Ectodermal cell (in vitro differentiated cells): Measurements from ENCODE around the gene AK4.

Source experiments
- H3K27ac ChIP-seq: 2 replicates; pipeline ENCODE4 v1.7.0; 2013; ENCODE audit warnings: mild to moderate bottlenecking, low read depth, low read length; ENCODE audit not compliant: insufficient read depth, poor library complexity, severe bottlenecking
- H3K27me3 ChIP-seq: 2 replicates; pipeline ENCODE4 v1.7.0; 2013; ENCODE audit warnings: mild to moderate bottlenecking, low read length; ENCODE audit not compliant: insufficient read depth, control insufficient read depth, poor library complexity, severe bottlenecking
- H3K36me3 ChIP-seq: one replicate; pipeline ENCODE4 v1.7.0; 2013; ENCODE audit warnings: low read length; ENCODE audit not compliant: control insufficient read depth, insufficient read depth
- H3K4me1 ChIP-seq: one replicate; pipeline ENCODE4 v1.7.0; 2013; ENCODE audit warnings: low read length; ENCODE audit not compliant: control insufficient read depth, insufficient read depth
- H3K4me3 ChIP-seq: 2 replicates; pipeline ENCODE4 v1.7.0; 2013; ENCODE audit warnings: low read depth, low read length, control low read depth; ENCODE audit not compliant: insufficient read depth
- H3K9me3 ChIP-seq: 2 replicates; pipeline ENCODE4 v1.7.0; 2013; ENCODE audit warnings: mild to moderate bottlenecking, low read length, moderate library complexity; ENCODE audit not compliant: control insufficient read depth
- WGBS, 2 experiments: methylation state at CpG; one replicate each; pipeline ENCODE4 v1.1.7; 2013; ENCODE audit warnings: missing lambda C conversion rate in 2 of 2; 5-methylcytosine and 5-hydroxymethylcytosine counted together

Gene AK4

GRCh38 chr1:65176056-65176450 lies 28.1 kb downstream of the AK4 start:
- H3K4me3 ChIP-seq, result no peak overlapping the region
- WGBS, 2 experiments, result 91 to 97% methylated on average over 2 of the region's 2 CpGs
- peaks cover 2% of the 10 kb centered on the region for H3K4me1 ChIP-seq

GRCh38 chr1:65176591-65176990 lies 28.6 kb downstream of the AK4 start:
- no peak overlapping the region for H3K27ac ChIP-seq
- H3K27me3 ChIP-seq, result no peaks in the 10 kb centered on the region
- peaks cover 2% of the 10 kb centered on the region for H3K4me1 ChIP-seq
- no peaks in the 10 kb centered on the region for H3K36me3 ChIP-seq
- no peak overlapping the region for H3K4me3 ChIP-seq
- H3K9me3 ChIP-seq, result no peaks in the 10 kb centered on the region
- WGBS, 2 experiments, result 83 to 91% methylated on average over 3 of the region's 3 CpGs

More at GRCh38 chr1:65176056-65176450, 28.1 kb downstream of the AK4 start:
- Histone ChIP-seq H3K9me3 (no peaks in the 10 kb centered on the region), H3K27me3 (no peaks in the 10 kb centered on the region), H3K36me3 (no peaks in the 10 kb centered on the region), H3K27ac (no peak overlapping the region)

- Histone ChIP-seq H3K36me3 (no peaks in the 10 kb centered on the region), H3K4me1 (peaks cover 2% of the 10 kb centered on the region), H3K27ac (no peak overlapping the region), H3K4me3 (no peak overlapping the region), H3K9me3 (no peaks in the 10 kb centered on the region), H3K27me3 (no peaks in the 10 kb centered on the region)
- WGBS, 2 experiments, result 89 to 92% methylated on average over 4 of the region's 4 CpGs
These were observed 29.5 kb downstream of the AK4 start for GRCh38 chr1:65177457-65177856.

- Histone ChIP-seq H3K36me3 (no peaks in the 10 kb centered on the region), H3K27me3 (no peaks in the 10 kb centered on the region), H3K4me1 (peaks cover 2% of the 10 kb centered on the region), H3K4me3 (no peak overlapping the region), H3K27ac (no peak overlapping the region), H3K9me3 (no peaks in the 10 kb centered on the region)
- WGBS, 2 experiments, result 96 to 98% methylated on average over 5 of the region's 5 CpGs
These were observed 30.2 kb downstream of the AK4 start for GRCh38 chr1:65178235-65178634.

DNA sequence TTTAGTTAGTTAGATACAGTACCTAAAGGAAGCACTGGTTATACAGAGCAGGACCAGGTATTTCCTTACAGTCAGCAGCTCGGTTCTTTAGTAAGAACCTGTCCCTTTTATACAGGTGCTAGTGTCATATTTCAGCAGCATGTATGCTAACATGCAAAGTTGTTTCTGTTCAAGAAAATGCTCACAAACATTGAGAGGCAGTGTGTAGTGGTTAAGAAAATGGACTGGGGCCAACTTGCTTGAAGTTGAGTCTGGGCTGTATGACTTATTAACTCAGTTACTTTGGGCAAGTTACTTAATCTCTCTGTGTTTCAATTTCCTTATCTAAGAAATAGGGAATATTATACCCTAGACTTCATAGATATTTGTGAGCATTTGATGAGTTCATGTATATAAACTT lies 31.1 kb downstream of the AK4 start:
- Histone ChIP-seq H3K27ac (no peak overlapping the region), H3K9me3 (no peaks in the 10 kb centered on the region), H3K4me1 (peaks cover 2% of the 10 kb centered on the region), H3K27me3 (no peaks in the 10 kb centered on the region), H3K4me3 (no peak overlapping the region), H3K36me3 (no peaks in the 10 kb centered on the region)
- 89 to 100% methylated on average over 1 of the region's 1 CpG for WGBS, 2 experiments

DNA sequence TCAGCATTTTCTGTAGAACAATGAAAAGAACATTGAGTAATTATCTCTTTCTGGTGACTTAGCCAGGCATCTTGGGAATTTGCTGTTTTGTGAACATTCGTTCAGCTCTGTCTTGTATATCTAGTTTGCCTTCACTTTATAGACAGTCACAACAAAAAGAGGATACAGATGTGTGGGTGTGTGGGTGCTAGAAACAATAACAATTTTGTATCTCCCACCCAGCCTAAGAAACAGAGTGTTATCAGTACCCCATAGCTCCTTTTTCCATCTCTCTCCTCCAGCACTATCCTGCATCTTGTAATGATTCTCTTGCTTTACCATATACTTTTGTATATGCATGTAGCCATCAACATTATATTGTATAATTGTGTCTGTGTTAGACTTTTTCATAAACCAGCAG lies 33.0 kb downstream of the AK4 start:
- WGBS, 2 experiments, result 87 to 93% methylated on average over 1 of the region's 1 CpG
- H3K4me1 ChIP-seq, result no peaks in the 10 kb centered on the region
- no peaks in the 10 kb centered on the region for H3K9me3 ChIP-seq
- no peaks in the 10 kb centered on the region for H3K27me3 ChIP-seq
- H3K4me3 ChIP-seq, result no peak overlapping the region
- H3K36me3 ChIP-seq, result no peaks in the 10 kb centered on the region
- no peak overlapping the region for H3K27ac ChIP-seq

- no peak overlapping the region for H3K27ac ChIP-seq
- no peaks in the 10 kb centered on the region for H3K4me1 ChIP-seq
- H3K36me3 ChIP-seq, result no peaks in the 10 kb centered on the region
- no peaks in the 10 kb centered on the region for H3K27me3 ChIP-seq
- H3K9me3 ChIP-seq, result no peaks in the 10 kb centered on the region
- 80 to 93% methylated on average over 1 to 2 of the region's 2 CpGs for WGBS, 2 experiments
- H3K4me3 ChIP-seq, result no peak overlapping the region
These were observed 34.8 kb downstream of the AK4 start for GRCh38 chr1:65182658-65183268.

GRCh38 chr1:65189576-65190115 lies 41.6 kb downstream of the AK4 start:
- Histone ChIP-seq H3K27me3 (no peaks in the 10 kb centered on the region), H3K9me3 (no peaks in the 10 kb centered on the region), H3K36me3 (no peaks in the 10 kb centered on the region), H3K27ac (no peak overlapping the region), H3K4me1 (no peaks in the 10 kb centered on the region), H3K4me3 (no peak overlapping the region)
- no CpG with 5 or more reads among the region's 2 CpGs for WGBS, 2 experiments

GRCh38 chr1:65190229-65190628 lies 42.2 kb downstream of the AK4 start:
- H3K9me3 ChIP-seq, result no peaks in the 10 kb centered on the region
- WGBS, 2 experiments, result 60 to 63% methylated on average over 1 to 2 of the region's 4 CpGs
- H3K27ac ChIP-seq, result no peak overlapping the region
- H3K27me3 ChIP-seq, result no peaks in the 10 kb centered on the region
- H3K36me3 ChIP-seq, result no peaks in the 10 kb centered on the region
- H3K4me3 ChIP-seq, result no peak overlapping the region
- no peaks in the 10 kb centered on the region for H3K4me1 ChIP-seq

DNA sequence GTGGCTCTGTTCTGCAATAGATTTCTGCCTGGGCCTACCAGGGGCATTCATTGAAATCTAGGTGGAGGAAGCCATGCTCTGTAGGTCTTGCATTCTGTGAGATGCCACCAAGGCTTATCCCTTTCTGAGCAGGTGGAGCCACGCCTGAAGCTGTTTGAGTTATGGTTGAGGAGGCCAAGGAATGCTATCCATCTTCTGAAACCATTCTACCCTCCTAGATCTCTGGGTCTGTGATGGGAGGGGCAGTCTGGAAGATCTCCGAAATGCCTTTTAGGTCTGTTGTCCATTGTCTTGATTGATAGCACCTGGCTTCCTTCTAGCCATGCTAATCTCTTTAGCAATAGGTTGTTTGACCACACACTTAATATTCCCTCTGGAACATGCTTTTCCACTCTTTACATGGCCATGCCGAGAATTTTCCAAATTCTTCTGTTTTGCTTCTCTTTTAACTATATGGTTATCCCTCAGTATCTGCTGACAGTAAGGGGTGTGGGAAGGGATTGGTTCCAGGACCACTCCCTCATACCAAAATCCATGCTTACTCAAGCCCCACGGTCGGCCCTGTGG lies 45.2 kb downstream of the AK4 start:
- Histone ChIP-seq H3K4me3 (no peak overlapping the region), H3K36me3 (no peaks in the 10 kb centered on the region), H3K9me3 (no peaks in the 10 kb centered on the region), H3K4me1 (no peaks in the 10 kb centered on the region), H3K27me3 (no peaks in the 10 kb centered on the region), H3K27ac (no peak overlapping the region)
- WGBS, 2 experiments, result 89 to 93% methylated on average over 4 to 5 of the region's 5 CpGs
